ENCODE data around the gene TSPO2. TPM values are rescaled to one million over a fixed set of nuclear protein-coding genes. Genes with fewer than 3 reads are reported as not detected.
"Not testable (repeated sequence)": the region's sequence is repeated elsewhere in the genome, so short reads cannot be mapped to it uniquely, and the experiment has no call there.

TSPO2 gene
- total RNA-seq, 1 donor from 2014 or later, result not detected

- Histone ChIP-seq H3K27me3 (ENCODE audit: control insufficient read depth, insufficient read depth, low read length) (no peaks in the 10 kb centered on the region), H3K36me3 (ENCODE audit: control insufficient read depth, insufficient read depth, low read length) (no peaks in the 10 kb centered on the region), H3K4me3 (ENCODE audit: low read depth, low read length) (no peak overlapping the region)
- peak; percentile 44 for DNase-seq (ENCODE audit: low read depth)
- FAIRE-seq, result no peak
- peak; percentile 40 for TF ChIP-seq CTCF (IDR thresholded peaks at IDR 0.05; ENCODE audit: insufficient read depth, low read length, severe bottlenecking)
These were observed 42.7 kb upstream of the TSPO2 start for GRCh38 chr6:40999569-40999968.

GRCh38 chr6:41000248-41000647, 42.0 kb upstream of the TSPO2 start:
- TF ChIP-seq CTCF (IDR thresholded peaks at IDR 0.05; ENCODE audit: insufficient read depth, low read length, severe bottlenecking), result no peak
- Histone ChIP-seq H3K27me3 (ENCODE audit: control insufficient read depth, insufficient read depth, low read length) (no peaks in the 10 kb centered on the region), H3K36me3 (ENCODE audit: control insufficient read depth, insufficient read depth, low read length) (no peaks in the 10 kb centered on the region), H3K4me3 (ENCODE audit: low read depth, low read length) (no peak overlapping the region)
- DNase-seq (ENCODE audit: low read depth) (no peak), FAIRE-seq (no peak)

GRCh38 chr6:41002168-41002567, 40.1 kb upstream of the TSPO2 start:
- FAIRE-seq (no peak), DNase-seq (ENCODE audit: low read depth) (no peak)
- H3K36me3 ChIP-seq (ENCODE audit: control insufficient read depth, insufficient read depth, low read length), result no peaks in the 10 kb centered on the region
- H3K27me3 ChIP-seq (ENCODE audit: control insufficient read depth, insufficient read depth, low read length), result no peaks in the 10 kb centered on the region
- TF ChIP-seq CTCF (IDR thresholded peaks at IDR 0.05; ENCODE audit: insufficient read depth, low read length, severe bottlenecking), result no peak
- no peak overlapping the region for H3K4me3 ChIP-seq (ENCODE audit: low read depth, low read length)

- not testable (repeated sequence) for FAIRE-seq; H3K36me3 ChIP-seq (ENCODE audit: control insufficient read depth, insufficient read depth, low read length); H3K27me3 ChIP-seq (ENCODE audit: control insufficient read depth, insufficient read depth, low read length); H3K4me3 ChIP-seq (ENCODE audit: low read depth, low read length)
- TF ChIP-seq CTCF (IDR thresholded peaks at IDR 0.05; ENCODE audit: insufficient read depth, low read length, severe bottlenecking), result peak; percentile 61
- DNase-seq (ENCODE audit: low read depth), result peak; percentile 55
These were observed 36.0 kb upstream of the TSPO2 start for GRCh38 chr6:41006217-41006616.

GRCh38 chr6:41006980-41007379, 35.3 kb upstream of the TSPO2 start:
- not testable (repeated sequence) for H3K36me3 ChIP-seq (ENCODE audit: control insufficient read depth, insufficient read depth, low read length); FAIRE-seq; H3K4me3 ChIP-seq (ENCODE audit: low read depth, low read length); H3K27me3 ChIP-seq (ENCODE audit: control insufficient read depth, insufficient read depth, low read length); DNase-seq (ENCODE audit: low read depth)

GRCh38 chr6:41008011-41008410, 34.3 kb upstream of the TSPO2 start:
- TF ChIP-seq CTCF (IDR thresholded peaks at IDR 0.05; ENCODE audit: insufficient read depth, low read length, severe bottlenecking), result no peak
- DNase-seq (ENCODE audit: low read depth) (no peak), FAIRE-seq (no peak)
- H3K4me3 ChIP-seq (ENCODE audit: low read depth, low read length), result no peak overlapping the region
- no peaks in the 10 kb centered on the region for H3K36me3 ChIP-seq (ENCODE audit: control insufficient read depth, insufficient read depth, low read length)
- peaks cover 3% of the 10 kb centered on the region for H3K27me3 ChIP-seq (ENCODE audit: control insufficient read depth, insufficient read depth, low read length)

All from bronchial epithelial cell (primary cell).